Measurements from ENCODE around the gene ZDBF2. TPM values are rescaled to one million over a fixed set of nuclear protein-coding genes. Genes with fewer than 3 reads are reported as not detected.

ZDBF2 gene
- total RNA-seq, 1 donor from 2014 or later, result 5.0 TPM

GRCh38 chr2:206231669-206232286 is 42.7 kb upstream of the ZDBF2 start:
- no peak for DNase-seq (ENCODE audit: low spot score in 2 of 2)

DNA sequence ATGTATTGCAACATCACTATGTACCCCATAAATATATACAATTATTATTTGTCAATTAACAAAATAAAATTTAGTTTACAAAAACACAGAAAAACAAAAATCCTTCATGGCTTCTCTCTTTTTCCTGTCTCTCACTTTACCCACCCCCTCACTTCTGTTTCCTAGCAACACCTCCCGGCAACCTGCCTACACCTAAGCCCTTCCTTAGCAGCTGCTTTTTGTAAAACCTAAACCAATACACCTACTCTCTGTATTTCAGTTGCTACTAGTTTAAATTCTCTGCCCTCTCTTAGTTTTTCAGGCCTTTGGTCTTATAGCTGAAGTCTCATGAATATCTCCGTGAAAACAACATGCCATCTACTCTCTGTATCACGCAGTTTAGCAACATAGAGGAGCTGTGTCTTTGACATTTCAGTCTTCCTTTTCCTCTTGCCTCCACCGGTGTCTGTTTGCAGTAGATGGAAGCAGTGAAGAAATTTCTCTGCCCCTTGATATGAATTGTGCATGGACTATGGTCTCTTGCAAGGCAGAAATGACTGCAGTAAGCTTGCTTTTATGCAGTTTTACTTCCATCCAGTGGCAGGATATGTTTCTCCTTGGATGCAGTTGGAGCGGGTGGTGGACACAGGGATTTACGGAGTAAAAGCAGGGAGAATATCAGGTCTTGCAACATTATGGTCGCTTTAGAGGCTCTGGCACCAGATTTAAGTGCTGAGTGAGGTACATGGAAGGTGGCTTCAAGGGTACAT is 42.0 kb upstream of the ZDBF2 start:
- Histone ChIP-seq H3K4me3 (no peak overlapping the region), H3K27me3 (no peaks in the 10 kb centered on the region), H3K4me1 (no peaks in the 10 kb centered on the region), H3K9me3 (no peaks in the 10 kb centered on the region), H3K36me3 (no peaks in the 10 kb centered on the region), H3K27ac (no peak overlapping the region)
- TF ChIP-seq, protein P1, sequence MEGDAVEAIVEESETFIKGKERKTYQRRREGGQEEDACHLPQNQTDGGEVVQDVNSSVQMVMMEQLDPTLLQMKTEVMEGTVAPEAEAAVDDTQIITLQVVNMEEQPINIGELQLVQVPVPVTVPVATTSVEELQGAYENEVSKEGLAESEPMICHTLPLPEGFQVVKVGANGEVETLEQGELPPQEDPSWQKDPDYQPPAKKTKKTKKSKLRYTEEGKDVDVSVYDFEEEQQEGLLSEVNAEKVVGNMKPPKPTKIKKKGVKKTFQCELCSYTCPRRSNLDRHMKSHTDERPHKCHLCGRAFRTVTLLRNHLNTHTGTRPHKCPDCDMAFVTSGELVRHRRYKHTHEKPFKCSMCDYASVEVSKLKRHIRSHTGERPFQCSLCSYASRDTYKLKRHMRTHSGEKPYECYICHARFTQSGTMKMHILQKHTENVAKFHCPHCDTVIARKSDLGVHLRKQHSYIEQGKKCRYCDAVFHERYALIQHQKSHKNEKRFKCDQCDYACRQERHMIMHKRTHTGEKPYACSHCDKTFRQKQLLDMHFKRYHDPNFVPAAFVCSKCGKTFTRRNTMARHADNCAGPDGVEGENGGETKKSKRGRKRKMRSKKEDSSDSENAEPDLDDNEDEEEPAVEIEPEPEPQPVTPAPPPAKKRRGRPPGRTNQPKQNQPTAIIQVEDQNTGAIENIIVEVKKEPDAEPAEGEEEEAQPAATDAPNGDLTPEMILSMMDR (IDR thresholded peaks at IDR 0.05), result no peak
- DNase-seq (ENCODE audit: low spot score in 2 of 2), result no peak
- intact Hi-C loops (cut with DNase I), result no loop called here

More at GRCh38 chr2:206231669-206232286, 42.7 kb upstream of the ZDBF2 start:
- intact Hi-C loops (cut with DNase I), result no loop called here
- H3K27me3 ChIP-seq, result no peaks in the 10 kb centered on the region
- no peaks in the 10 kb centered on the region for H3K9me3 ChIP-seq
- no peak overlapping the region for H3K4me3 ChIP-seq
- H3K36me3 ChIP-seq, result no peaks in the 10 kb centered on the region
- no peak overlapping the region for H3K27ac ChIP-seq
- H3K4me1 ChIP-seq, result no peaks in the 10 kb centered on the region
- TF ChIP-seq, protein P1 (IDR thresholded peaks at IDR 0.05), result no peak

DNA sequence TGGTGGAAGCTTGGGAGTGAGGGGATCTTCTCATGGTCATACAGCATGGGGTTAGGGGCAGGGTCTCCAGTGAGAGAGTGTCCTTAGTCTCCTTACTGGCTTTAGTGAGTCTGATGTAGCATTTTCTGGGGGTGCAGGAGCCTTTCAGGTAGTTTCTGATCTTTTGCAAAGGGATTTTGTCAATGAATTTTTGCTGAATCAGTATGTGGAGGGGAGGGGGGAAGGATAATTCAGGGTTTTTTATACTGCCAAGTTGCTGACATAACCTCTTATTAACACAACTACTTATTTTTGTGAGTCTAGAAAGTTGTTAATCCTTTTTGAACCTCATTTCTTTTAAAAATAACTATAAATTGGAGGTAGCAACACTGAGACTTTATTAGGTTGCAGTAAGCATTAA is 35.3 kb upstream of the ZDBF2 start:
- H3K27me3 ChIP-seq, result no peaks in the 10 kb centered on the region
- intact Hi-C loops (cut with DNase I), result no loop called here
- DNase-seq (ENCODE audit: low spot score in 2 of 2), result no peak
- H3K4me1 ChIP-seq, result no peaks in the 10 kb centered on the region
- no peak overlapping the region for H3K4me3 ChIP-seq
- TF ChIP-seq, protein P1 (IDR thresholded peaks at IDR 0.05), result no peak
- no peak overlapping the region for H3K27ac ChIP-seq
- no peaks in the 10 kb centered on the region for H3K36me3 ChIP-seq
- no peaks in the 10 kb centered on the region for H3K9me3 ChIP-seq

DNA sequence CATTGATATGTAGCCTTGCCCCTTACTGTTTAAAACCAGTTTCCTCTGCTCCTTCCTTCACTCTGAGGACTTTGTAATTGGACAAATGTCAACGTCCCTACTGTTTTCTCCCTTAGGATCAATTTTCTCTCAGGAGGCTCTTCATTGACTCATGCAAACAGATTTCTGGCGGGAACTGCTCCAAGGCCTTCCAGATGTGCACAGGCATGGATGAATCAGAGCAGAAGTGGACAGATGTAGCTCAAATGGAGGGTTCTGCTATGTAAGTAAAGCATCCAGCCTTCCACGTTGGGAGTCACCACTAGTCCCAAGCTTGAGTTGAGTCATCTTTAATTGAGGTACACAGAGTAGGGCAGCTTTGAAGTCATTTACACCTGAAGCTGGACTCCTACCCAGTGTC is 34.1 kb upstream of the ZDBF2 start:
- H3K4me1 ChIP-seq, result no peaks in the 10 kb centered on the region
- H3K27me3 ChIP-seq, result no peaks in the 10 kb centered on the region
- H3K27ac ChIP-seq, result no peak overlapping the region
- intact Hi-C loops (cut with DNase I), result no loop called here
- no peaks in the 10 kb centered on the region for H3K36me3 ChIP-seq
- H3K4me3 ChIP-seq, result no peak overlapping the region
- H3K9me3 ChIP-seq, result no peaks in the 10 kb centered on the region
- TF ChIP-seq, protein P1 (IDR thresholded peaks at IDR 0.05), result no peak
- DNase-seq (ENCODE audit: low spot score in 2 of 2), result no peak

GRCh38 chr2:206241736-206242135 is 32.7 kb upstream of the ZDBF2 start:
- TF ChIP-seq, protein P1 (IDR thresholded peaks at IDR 0.05), result no peak
- DNase-seq (ENCODE audit: low spot score in 2 of 2), result no peak
- Histone ChIP-seq H3K27ac (no peak overlapping the region), H3K27me3 (no peaks in the 10 kb centered on the region), H3K36me3 (no peaks in the 10 kb centered on the region), H3K4me1 (no peaks in the 10 kb centered on the region), H3K4me3 (no peak overlapping the region), H3K9me3 (no peaks in the 10 kb centered on the region)
- intact Hi-C loops (cut with DNase I), result no loop called here

Data from ascending aorta (tissue), 2 donors.